Measurements from ENCODE around the gene TERT. TPM values are rescaled to one million over a fixed set of nuclear protein-coding genes. Genes with fewer than 3 reads are reported as not detected.

Gene TERT
- total and polyA plus RNA-seq, 2 of the 8 experiments (the other 6 are each of a cell fraction or from before 2014, with no cell fraction given) = 13.1 to 23.1 TPM

GRCh38 chr5:1246711-1247431 is 48.0 kb downstream of the TERT start:
- Histone ChIP-seq H2AFZ (ENCODE audit: low read length) (no peak overlapping the region), H3K79me2 (ENCODE audit: control insufficient read depth in 1 of 2, insufficient read depth in 2 of 2, low read length in 2 of 2) (no peaks in the 10 kb centered on the region), H4K5ac (ENCODE audit: insufficient read length, low read depth, low read length) (no peak overlapping the region), H3K4me2 (ENCODE audit: insufficient read depth in 1 of 2, low read depth in 2 of 2, low read length in 2 of 2) (peak overlapping the region in 1 of 2 experiments; percentile 48; a peak in 3 of 4 replicates), H3K27me3 (replicated peaks in 1 of 4; ENCODE audit: control insufficient read depth in 3 of 4, extremely low read depth in 1 of 4, insufficient read depth in 3 of 4, low read length in 3 of 4) (no peaks in the 10 kb centered on the region; a peak in 1 of 7 replicates), H3K18ac (ENCODE audit: extremely low read depth, low read length) (no peak overlapping the region), H3K23ac (ENCODE audit: insufficient read length) (no peak overlapping the region), H4K8ac (ENCODE audit: extremely low read depth, insufficient read depth, low read length) (no peak overlapping the region; the same call in 1 of the 2 replicates), H3K4ac (replicated peaks; ENCODE audit: insufficient read length, low read depth, low read length) (no peak overlapping the region), H3K4me3 (ENCODE audit: extremely low read depth in 1 of 4, insufficient read depth in 2 of 4, low read depth in 3 of 4, low read length in 4 of 4) (no peak overlapping the region), H3K36me3 (ENCODE audit: control insufficient read depth in 2 of 4, insufficient read depth in 4 of 4, low read length in 3 of 4) (no peaks in the 10 kb centered on the region), H2AK5ac (ENCODE audit: low read depth, low read length) (no peak overlapping the region), H3K9ac (replicated peaks in 1 of 4; ENCODE audit: extremely low read depth in 1 of 4, low read depth in 3 of 4, low read length in 3 of 4) (no peak overlapping the region), H3K56ac (replicated peaks; ENCODE audit: insufficient read length, low read depth, low read length) (no peak overlapping the region), H3K27ac (ENCODE audit: low read depth, low read length) (no peak overlapping the region), H2BK120ac (replicated peaks; ENCODE audit: low read depth, low read length) (no peak overlapping the region), H3K14ac (ENCODE audit: insufficient read length) (no peak overlapping the region), H3K4me1 (replicated peaks in 1 of 4; ENCODE audit: control insufficient read depth in 3 of 4, insufficient read depth in 4 of 4, low read length in 3 of 4) (peaks cover 0 to 9% (median under 1%) of the 10 kb centered on the region in 4 experiments; a peak in 5 of 7 replicates), H4K20me1 (replicated peaks in 1 of 2; ENCODE audit: control insufficient read depth in 1 of 2, insufficient read depth in 2 of 2, low read length in 2 of 2) (peaks cover 10 to 11% of the 10 kb centered on the region in 2 experiments), H2BK12ac (ENCODE audit: low read depth, low read length) (no peak overlapping the region), H3K79me1 (ENCODE audit: low read depth, low read length) (no peaks in the 10 kb centered on the region), H2BK15ac (ENCODE audit: low read length) (no peak overlapping the region), H3K23me2 (ENCODE audit: low read depth, low read length) (peaks cover 2% of the 10 kb centered on the region; the same call in 1 of the 2 replicates), H2BK20ac (ENCODE audit: low read length) (no peak overlapping the region), H2BK5ac (ENCODE audit: low read depth, low read length) (no peak overlapping the region), H4K91ac (replicated peaks; ENCODE audit: insufficient read length, low read length) (no peak overlapping the region), H3K9me3 (ENCODE audit: insufficient read depth in 2 of 2, low read depth in 1 of 2, low read length in 1 of 2) (no peaks in the 10 kb centered on the region)
- 43% methylated on average over 24 of the region's 43 CpGs; no CpG with 5 or more reads in 1 of the 2 experiments for WGBS, 2 experiments (ENCODE audit: extremely low coverage in 1 of 2, insufficient coverage in 1 of 2, insufficient read length in 1 of 2, insufficient replicate concordance in 2 of 2, low coverage in 1 of 2, low lambda C conversion rate in 2 of 2, missing lambda C conversion rate in 1 of 2)
- POLR2A ChIA-PET (ENCODE audit: partially characterized antibody) = interaction anchor here (1.1 kb wide), 1 partner anchor 93 kb away, joined by 3 read pairs; no protein-coding TSS in a partner anchor
- CTCF ChIA-PET (ENCODE audit: partially characterized antibody) = interaction anchor here (0.7 to 3.1 kb wide), 3 partner anchors 73 to 79 kb away, joined by 3 to 13 read pairs (median 3); no protein-coding TSS in a partner anchor
- FAIRE-seq (no peak), DNase-seq (ENCODE audit: low read depth in 1 of 2, low spot score in 2 of 2) (peak; percentile 33 to 91)
- TF ChIP-seq SIN3A (conservative IDR thresholded peaks at IDR 0.05 in 1 of 2, IDR thresholded peaks at IDR 0.05 in 1 of 2; ENCODE audit: low read depth in 1 of 2, low read length in 2 of 2) = peak; percentile 96 to 97
- no peak for TF ChIP-seq RNF2 (IDR thresholded peaks at IDR 0.05; ENCODE audit: borderline replicate concordance, low read depth, low read length, missing control alignments, poor library complexity, severe bottlenecking)
